Bronchial epithelial cell (primary cell): ENCODE results near the gene DCBLD2. TPM values are rescaled to one million over a fixed set of nuclear protein-coding genes. Genes with fewer than 3 reads are reported as not detected.

Experiments
- DNase-seq: peaks from one replicate; pipeline ENCODE4 v3.0.0-alpha.2; 2010; ENCODE audit warnings: low read depth
- FAIRE-seq: peaks from 2 replicates; lab custom pipeline; 2011; peaks lifted over from hg19 to GRCh38; lab: Jason Lieb, UNC
- H3K27me3 ChIP-seq: 2 replicates; pipeline ENCODE4 v1.5.1; 2011; ENCODE audit warnings: low read length; ENCODE audit not compliant: control insufficient read depth, insufficient read depth
- H3K36me3 ChIP-seq: 2 replicates; pipeline ENCODE4 v1.5.1; 2011; ENCODE audit warnings: low read length; ENCODE audit not compliant: control insufficient read depth, insufficient read depth
- H3K4me3 ChIP-seq: 2 replicates; pipeline ENCODE4 v1.5.1; 2011; ENCODE audit warnings: mild to moderate bottlenecking, low read depth, low read length, control low read depth
- total RNA-seq: library from RNA; depleted of rRNA; stranded (reverse); fragments of >200 nt; gene quantifications from 2 replicates; pipeline ENCODE4 v1.2.1, GENCODE V29; 2014
- TF ChIP-seq, protein P1 (sequence below): IDR thresholded peaks from 2 replicates; pipeline ENCODE4 v1.5.1; 2011; ENCODE audit warnings: mild to moderate bottlenecking, moderate library complexity, low read length, control low read depth, inconsistent platforms; ENCODE audit not compliant: insufficient read depth, severe bottlenecking

DCBLD2 gene
- total RNA-seq, 1 donor from 2014 or later, result 96.1 TPM

DNA sequence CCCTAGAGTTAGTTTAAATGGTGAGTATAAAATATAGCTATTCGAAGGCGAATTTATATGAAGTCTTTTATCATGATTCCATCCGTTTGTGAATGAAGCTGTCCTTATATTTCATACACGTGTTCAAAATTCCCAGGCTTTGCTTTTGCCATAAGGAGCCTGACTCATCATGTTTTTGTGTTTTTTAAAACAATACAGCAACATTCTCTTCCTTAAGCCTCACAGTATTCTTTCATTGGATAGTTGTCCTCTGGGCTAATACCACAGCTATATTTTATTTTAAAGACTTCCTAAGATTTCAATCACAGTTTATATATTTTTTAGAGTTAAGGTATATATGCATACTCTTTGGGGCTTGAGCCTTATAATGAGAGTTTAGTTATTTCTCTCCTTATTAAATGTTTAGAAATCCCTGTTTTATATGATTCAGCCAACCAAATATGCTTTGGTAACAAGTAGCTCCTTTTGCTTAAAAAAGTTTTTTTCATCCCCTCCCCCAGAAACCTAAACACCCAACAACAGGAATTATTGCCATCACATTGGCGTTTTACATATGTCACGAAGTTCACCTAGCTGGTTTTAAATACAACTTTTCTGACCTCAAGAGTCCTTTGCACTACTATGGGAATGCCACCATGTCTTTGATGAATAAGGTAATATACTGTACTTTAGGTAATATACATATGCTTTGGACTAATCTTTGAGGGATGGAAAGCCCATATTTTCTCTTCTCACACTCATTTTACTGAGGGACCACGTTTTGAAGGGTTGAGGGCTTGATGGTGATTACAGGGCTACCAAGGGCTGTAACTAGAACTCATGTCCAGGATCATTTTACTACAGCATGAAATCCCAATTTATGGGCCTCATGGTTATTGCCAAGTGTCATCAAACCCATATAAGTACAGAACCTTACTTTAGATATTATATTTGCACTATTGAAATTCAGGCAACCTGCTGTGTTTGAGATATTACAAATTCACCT, 109.9 kb downstream of the DCBLD2 start:
- TF ChIP-seq, protein P1, sequence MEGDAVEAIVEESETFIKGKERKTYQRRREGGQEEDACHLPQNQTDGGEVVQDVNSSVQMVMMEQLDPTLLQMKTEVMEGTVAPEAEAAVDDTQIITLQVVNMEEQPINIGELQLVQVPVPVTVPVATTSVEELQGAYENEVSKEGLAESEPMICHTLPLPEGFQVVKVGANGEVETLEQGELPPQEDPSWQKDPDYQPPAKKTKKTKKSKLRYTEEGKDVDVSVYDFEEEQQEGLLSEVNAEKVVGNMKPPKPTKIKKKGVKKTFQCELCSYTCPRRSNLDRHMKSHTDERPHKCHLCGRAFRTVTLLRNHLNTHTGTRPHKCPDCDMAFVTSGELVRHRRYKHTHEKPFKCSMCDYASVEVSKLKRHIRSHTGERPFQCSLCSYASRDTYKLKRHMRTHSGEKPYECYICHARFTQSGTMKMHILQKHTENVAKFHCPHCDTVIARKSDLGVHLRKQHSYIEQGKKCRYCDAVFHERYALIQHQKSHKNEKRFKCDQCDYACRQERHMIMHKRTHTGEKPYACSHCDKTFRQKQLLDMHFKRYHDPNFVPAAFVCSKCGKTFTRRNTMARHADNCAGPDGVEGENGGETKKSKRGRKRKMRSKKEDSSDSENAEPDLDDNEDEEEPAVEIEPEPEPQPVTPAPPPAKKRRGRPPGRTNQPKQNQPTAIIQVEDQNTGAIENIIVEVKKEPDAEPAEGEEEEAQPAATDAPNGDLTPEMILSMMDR, result no peak
- DNase-seq, result peak; percentile 30
- Histone ChIP-seq H3K36me3 (no peaks in the 10 kb centered on the region), H3K27me3 (no peaks in the 10 kb centered on the region), H3K4me3 (no peak overlapping the region)
- no peak for FAIRE-seq

DNA sequence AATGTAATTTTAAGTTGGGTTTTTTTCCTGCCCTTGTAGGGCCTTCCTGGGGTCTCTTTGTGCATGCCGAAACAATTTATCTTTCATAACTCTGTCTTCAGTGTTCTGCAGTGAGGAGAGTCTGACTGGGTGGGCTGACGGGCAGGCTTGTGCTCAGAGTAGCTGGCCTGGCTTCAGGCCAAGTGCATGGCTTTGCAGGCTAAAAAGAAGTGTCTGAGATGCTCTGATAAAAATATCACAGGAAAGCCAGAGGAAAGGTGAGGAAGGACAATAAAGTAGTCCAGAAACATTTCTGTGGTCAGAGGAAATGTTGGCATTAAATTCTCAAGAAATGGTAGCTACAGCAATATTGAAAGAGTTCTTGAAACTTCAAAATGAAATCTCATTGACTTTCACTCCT, 112.8 kb downstream of the DCBLD2 start:
- H3K27me3 ChIP-seq, result no peaks in the 10 kb centered on the region
- TF ChIP-seq, protein P1, result no peak
- no peaks in the 10 kb centered on the region for H3K36me3 ChIP-seq
- no peak for FAIRE-seq
- DNase-seq, result no peak
- H3K4me3 ChIP-seq, result no peak overlapping the region

DNA sequence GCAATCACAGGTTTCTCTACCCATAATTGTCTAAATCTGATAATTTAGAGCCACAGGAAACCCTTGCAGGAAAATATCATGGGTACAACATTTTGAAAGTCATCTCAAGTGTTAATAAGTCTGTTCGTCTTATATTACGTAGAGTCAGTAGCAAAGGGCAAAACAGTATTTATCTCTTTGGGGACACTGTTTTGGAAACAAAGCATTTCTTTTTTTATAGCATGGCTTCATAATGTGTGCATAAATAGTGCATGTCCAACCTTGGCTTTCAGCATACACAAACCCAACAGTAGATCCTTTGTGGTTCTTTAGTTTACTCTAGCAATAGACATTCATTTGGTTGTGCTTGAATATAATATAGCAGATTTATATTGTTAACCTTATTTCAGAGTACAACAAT, 114.3 kb downstream of the DCBLD2 start:
- DNase-seq, result no peak
- FAIRE-seq, result no peak
- no peak overlapping the region for H3K4me3 ChIP-seq
- H3K27me3 ChIP-seq, result no peaks in the 10 kb centered on the region
- TF ChIP-seq, protein P1, result no peak
- H3K36me3 ChIP-seq, result no peaks in the 10 kb centered on the region

DNA sequence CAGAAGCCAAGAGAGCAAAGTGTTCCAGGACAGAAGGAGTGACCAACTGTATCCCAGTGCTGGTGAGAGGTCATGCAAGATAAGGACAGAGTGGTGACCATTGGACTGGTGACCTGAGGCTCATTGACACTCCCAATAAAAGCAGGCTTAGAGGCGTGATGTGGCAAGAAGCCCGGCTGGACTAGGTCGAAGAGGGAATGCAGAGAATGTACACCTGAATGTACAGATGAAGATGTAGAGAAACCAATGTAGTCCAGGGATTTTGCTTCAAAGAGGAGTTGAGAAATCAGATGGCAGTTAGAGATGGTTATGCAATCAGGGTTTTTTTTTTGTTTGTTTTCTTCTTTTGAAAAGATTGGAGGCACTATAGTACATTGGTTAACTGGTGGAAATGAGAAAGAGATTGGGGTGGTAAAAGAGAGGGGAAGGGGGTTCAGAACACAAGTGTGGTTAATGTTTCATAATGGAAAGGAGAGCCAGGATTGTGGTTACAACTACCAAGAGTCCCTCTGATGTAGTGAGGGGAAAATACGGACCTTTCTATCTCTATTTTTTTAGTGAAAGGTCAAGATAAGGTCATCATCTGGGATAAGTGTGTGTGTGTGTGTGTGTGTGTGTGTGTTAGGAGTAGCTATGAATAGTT, 115.0 kb downstream of the DCBLD2 start:
- FAIRE-seq (no peak), DNase-seq (no peak)
- Histone ChIP-seq H3K4me3 (no peak overlapping the region), H3K27me3 (no peaks in the 10 kb centered on the region), H3K36me3 (no peaks in the 10 kb centered on the region)
- TF ChIP-seq, protein P1, result no peak

DNA sequence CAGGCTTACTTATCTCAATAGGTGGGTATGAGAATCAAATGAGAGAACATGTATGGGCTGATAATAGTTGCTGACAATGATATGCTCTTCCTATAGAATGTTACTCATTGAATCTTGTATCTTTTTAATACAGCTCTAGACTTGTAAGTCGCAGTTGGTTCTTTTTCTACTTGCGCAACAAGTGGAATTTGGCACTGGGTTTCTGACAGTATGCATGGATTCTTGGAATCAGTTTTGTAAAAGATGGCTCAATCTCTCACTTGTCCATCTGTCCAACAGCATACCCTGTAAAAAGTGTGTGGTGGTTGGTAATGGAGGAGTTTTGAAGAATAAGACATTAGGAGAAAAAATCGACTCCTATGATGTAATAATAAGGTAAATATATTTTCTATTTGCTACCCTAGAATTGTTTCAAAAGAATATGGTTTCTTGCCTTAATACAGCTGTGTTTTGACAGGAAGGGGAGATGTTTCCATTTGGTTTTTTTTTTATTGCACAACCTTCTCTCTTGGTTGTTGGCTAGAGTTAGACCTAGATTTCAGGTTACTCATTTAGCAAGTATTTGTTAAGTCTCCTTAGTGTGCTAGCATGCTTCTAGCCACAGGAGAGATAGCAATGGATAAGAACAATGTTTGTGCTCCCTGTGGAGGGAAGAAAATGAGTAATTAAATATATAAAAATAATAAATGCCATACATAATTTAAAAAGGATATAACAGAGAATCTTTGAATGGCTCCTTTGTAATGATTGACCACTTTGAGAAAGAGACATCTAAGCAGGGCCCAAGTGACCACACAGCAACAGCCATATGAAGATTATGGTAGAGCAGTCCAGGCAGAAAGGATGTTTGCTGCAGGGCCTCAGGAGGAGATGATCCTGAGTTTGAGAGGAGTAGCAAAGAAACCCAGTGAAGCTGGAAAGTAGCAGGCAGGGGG, 116.6 kb downstream of the DCBLD2 start:
- H3K27me3 ChIP-seq, result no peaks in the 10 kb centered on the region
- no peak overlapping the region for H3K4me3 ChIP-seq
- H3K36me3 ChIP-seq, result no peaks in the 10 kb centered on the region
- TF ChIP-seq, protein P1, result no peak
- FAIRE-seq, result no peak
- peak; percentile 85 for DNase-seq
